ENCODE results near the gene PINK1. TPM values are rescaled to one million over a fixed set of nuclear protein-coding genes. Genes with fewer than 3 reads are reported as not detected.
A peak's percentile ranks its signal among the peaks of the same experiment; 100 is the strongest.

Gene PINK1
- polyA plus RNA-seq, 4 donors: 35.1 to 120 (median 60.6) TPM

DNA sequence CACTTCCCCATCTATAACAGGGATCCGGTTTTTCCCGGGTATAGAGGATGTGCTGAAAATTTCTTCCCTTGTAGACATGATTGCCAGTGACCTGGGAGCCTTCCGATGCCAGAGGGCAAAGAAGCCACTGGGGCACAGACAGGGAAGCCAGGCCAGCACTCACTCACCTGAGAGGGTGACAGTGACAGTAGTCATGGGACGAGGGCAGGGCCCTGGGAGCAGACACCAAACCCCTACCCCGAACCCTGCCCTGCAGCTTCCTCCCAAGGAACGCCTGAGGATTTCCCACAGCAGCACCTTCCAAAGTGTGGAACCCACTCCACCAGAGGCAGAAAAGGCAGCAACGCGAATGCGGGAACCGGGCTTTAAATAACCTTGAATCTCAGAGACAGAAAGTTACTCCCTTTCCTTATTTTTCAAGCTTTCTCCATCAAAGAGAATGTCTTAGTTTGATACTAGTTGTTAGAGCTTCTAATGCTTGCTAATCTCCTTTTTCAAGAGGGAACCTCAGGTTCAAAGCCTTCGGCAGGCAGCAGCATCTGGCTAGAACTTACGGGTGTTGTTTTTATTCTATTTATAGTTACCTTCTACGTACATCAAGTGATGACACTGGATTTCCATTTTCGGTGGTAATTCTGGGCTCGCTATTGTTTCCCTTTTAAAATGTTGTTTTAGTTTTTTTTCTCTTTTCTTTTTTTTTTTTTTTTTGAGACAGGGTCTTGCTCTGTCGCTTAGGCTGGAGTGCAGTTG is 25.1 kb downstream of the PINK1 start:
- H3K4me3 ChIP-seq (ENCODE audit: low read depth in 1 of 3, low read length in 3 of 3): no peak overlapping the region
- 85 to 91% (median 90%) methylated on average over 16 of the region's 16 CpGs for WGBS, 3 donors
- FAIRE-seq (no peak), DNase-seq (no peak)
- H3K9me3 ChIP-seq (ENCODE audit: control insufficient read depth in 2 of 2, insufficient read depth in 1 of 2, low read depth in 1 of 2, low read length in 1 of 2): no peaks in the 10 kb centered on the region
- no peak overlapping the region for H3K27ac ChIP-seq (ENCODE audit: low read depth in 1 of 3, low read length in 2 of 3)
- H3K36me3 ChIP-seq (ENCODE audit: control insufficient read depth in 3 of 3, insufficient read depth in 2 of 3, low read depth in 1 of 3, low read length in 3 of 3): peaks cover 17 to 52% (median 19%) of the 10 kb centered on the region in 3 donors
- peaks cover 0 to 17% (median 4%) of the 10 kb centered on the region in 3 donors for H3K4me1 ChIP-seq (ENCODE audit: control insufficient read depth in 3 of 3, insufficient read depth in 2 of 3, low read depth in 1 of 3, low read length in 2 of 3)
- H3K27me3 ChIP-seq (ENCODE audit: control insufficient read depth in 3 of 3, insufficient read depth in 3 of 3, low read length in 3 of 3): no peaks in the 10 kb centered on the region

DNA sequence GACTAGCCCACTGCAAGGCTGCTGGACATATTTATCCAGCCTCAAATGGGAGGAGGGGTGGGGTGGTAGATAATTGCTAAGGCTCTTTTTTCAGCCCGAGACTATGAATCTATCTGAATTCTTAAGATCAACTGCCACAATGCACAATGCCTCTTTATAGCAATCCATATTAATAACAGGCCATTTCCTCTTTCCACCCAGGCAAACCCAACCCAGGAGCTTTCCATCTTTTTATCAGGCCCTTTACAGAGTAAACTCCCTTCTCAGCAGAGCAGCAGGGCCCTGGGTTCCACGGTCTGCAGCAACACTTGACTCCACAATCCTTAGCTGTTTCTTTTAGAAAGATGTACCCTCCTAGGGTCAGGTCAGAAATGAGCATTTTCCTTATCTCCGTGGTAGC is 27.1 kb downstream of the PINK1 start:
- no peaks in the 10 kb centered on the region for H3K9me3 ChIP-seq (ENCODE audit: control insufficient read depth in 2 of 2, insufficient read depth in 1 of 2, low read depth in 1 of 2, low read length in 1 of 2)
- H3K27ac ChIP-seq (ENCODE audit: low read depth in 1 of 3, low read length in 2 of 3): peak overlapping the region in 1 of 3 donors; percentile 37
- peaks cover 4 to 33% (median 5%) of the 10 kb centered on the region in 3 donors for H3K36me3 ChIP-seq (ENCODE audit: control insufficient read depth in 3 of 3, insufficient read depth in 2 of 3, low read depth in 1 of 3, low read length in 3 of 3)
- H3K27me3 ChIP-seq (ENCODE audit: control insufficient read depth in 3 of 3, insufficient read depth in 3 of 3, low read length in 3 of 3): no peaks in the 10 kb centered on the region
- 3 to 13% (median 12%) methylated on average over 3 of the region's 3 CpGs for WGBS, 3 donors
- FAIRE-seq (no peak), DNase-seq (peak in 1 of 2 donors; percentile 6)
- peaks cover 0 to 17% (median 4%) of the 10 kb centered on the region in 3 donors for H3K4me1 ChIP-seq (ENCODE audit: control insufficient read depth in 3 of 3, insufficient read depth in 2 of 3, low read depth in 1 of 3, low read length in 2 of 3)
- peak overlapping the region; percentile 74 to 94 (median 89) for H3K4me3 ChIP-seq (ENCODE audit: low read depth in 1 of 3, low read length in 3 of 3)

- FAIRE-seq: no peak
- Histone ChIP-seq H3K27me3 (ENCODE audit: control insufficient read depth in 3 of 3, insufficient read depth in 3 of 3, low read length in 3 of 3) (no peaks in the 10 kb centered on the region), H3K27ac (ENCODE audit: low read depth in 1 of 3, low read length in 2 of 3) (peak overlapping the region in 2 of 3 donors; percentile 37 to 55), H3K36me3 (ENCODE audit: control insufficient read depth in 3 of 3, insufficient read depth in 2 of 3, low read depth in 1 of 3, low read length in 3 of 3) (peaks cover 2 to 28% (median 2%) of the 10 kb centered on the region in 3 donors), H3K4me1 (ENCODE audit: control insufficient read depth in 3 of 3, insufficient read depth in 2 of 3, low read depth in 1 of 3, low read length in 2 of 3) (peaks cover 0 to 17% (median 4%) of the 10 kb centered on the region in 3 donors), H3K4me3 (ENCODE audit: low read depth in 1 of 3, low read length in 3 of 3) (peak overlapping the region; percentile 74 to 94 (median 89)), H3K9me3 (ENCODE audit: control insufficient read depth in 2 of 2, insufficient read depth in 1 of 2, low read depth in 1 of 2, low read length in 1 of 2) (no peaks in the 10 kb centered on the region)
- peak in 1 of 2 donors; percentile 5 for DNase-seq
- WGBS, 3 donors: 0 to 1% (median 0%) methylated on average over 14 to 20 of the region's 20 CpGs
Measured at GRCh38 chr1:20660847-20661206, 27.6 kb downstream of the PINK1 start.

- Histone ChIP-seq H3K4me1 (ENCODE audit: control insufficient read depth in 3 of 3, insufficient read depth in 2 of 3, low read depth in 1 of 3, low read length in 2 of 3) (peaks cover 0 to 17% (median 4%) of the 10 kb centered on the region in 3 donors), H3K27me3 (ENCODE audit: control insufficient read depth in 3 of 3, insufficient read depth in 3 of 3, low read length in 3 of 3) (no peaks in the 10 kb centered on the region), H3K4me3 (ENCODE audit: low read depth in 1 of 3, low read length in 3 of 3) (peak within 1 kb of the TSS; percentile 74 to 94 (median 89)), H3K36me3 (ENCODE audit: control insufficient read depth in 3 of 3, insufficient read depth in 2 of 3, low read depth in 1 of 3, low read length in 3 of 3) (peaks cover 0 to 22% (median 2%) of the 10 kb centered on the region in 3 donors), H3K27ac (ENCODE audit: low read depth in 1 of 3, low read length in 2 of 3) (peak within 1 kb of the TSS; percentile 49 to 85 (median 76)), H3K9me3 (ENCODE audit: control insufficient read depth in 2 of 2, insufficient read depth in 1 of 2, low read depth in 1 of 2, low read length in 1 of 2) (no peaks in the 10 kb centered on the region)
- DNase-seq: peak; percentile 98 to 99
- 0 to 1% (median 1%) methylated on average over 57 to 58 of the region's 58 CpGs for WGBS, 3 donors
- FAIRE-seq: peak; percentile 85
Measured at GRCh38 chr1:20661207-20662109, 28.2 kb downstream of the PINK1 start, which contains the start of gene DDOST. Gene DDOST, minus strand, starts transcription at chr1:20661369. Its CDS starts 19 bp downstream, at chr1:20661350.

GRCh38 chr1:20662110-20662475 is 28.8 kb downstream of the PINK1 start:
- Histone ChIP-seq H3K4me1 (ENCODE audit: control insufficient read depth in 3 of 3, insufficient read depth in 2 of 3, low read depth in 1 of 3, low read length in 2 of 3) (peaks cover 0 to 17% (median 4%) of the 10 kb centered on the region in 3 donors), H3K27me3 (ENCODE audit: control insufficient read depth in 3 of 3, insufficient read depth in 3 of 3, low read length in 3 of 3) (no peaks in the 10 kb centered on the region), H3K27ac (ENCODE audit: low read depth in 1 of 3, low read length in 2 of 3) (peak overlapping the region; percentile 49 to 85 (median 76)), H3K4me3 (ENCODE audit: low read depth in 1 of 3, low read length in 3 of 3) (peak overlapping the region; percentile 74 to 94 (median 89)), H3K36me3 (ENCODE audit: control insufficient read depth in 3 of 3, insufficient read depth in 2 of 3, low read depth in 1 of 3, low read length in 3 of 3) (peaks cover 0 to 20% (median 2%) of the 10 kb centered on the region in 3 donors), H3K9me3 (ENCODE audit: control insufficient read depth in 2 of 2, insufficient read depth in 1 of 2, low read depth in 1 of 2, low read length in 1 of 2) (no peaks in the 10 kb centered on the region)
- FAIRE-seq: no peak
- no peak for DNase-seq
- WGBS, 3 donors: 46 to 62% (median 50%) methylated on average over 7 of the region's 7 CpGs

- WGBS, 3 donors: 88 to 100% (median 88%) methylated on average over 1 of the region's 1 CpG
- no peaks in the 10 kb centered on the region for H3K9me3 ChIP-seq (ENCODE audit: control insufficient read depth in 2 of 2, insufficient read depth in 1 of 2, low read depth in 1 of 2, low read length in 1 of 2)
- H3K36me3 ChIP-seq (ENCODE audit: control insufficient read depth in 3 of 3, insufficient read depth in 2 of 3, low read depth in 1 of 3, low read length in 3 of 3): peaks cover 0 to 8% (median under 1%) of the 10 kb centered on the region in 3 donors
- H3K4me1 ChIP-seq (ENCODE audit: control insufficient read depth in 3 of 3, insufficient read depth in 2 of 3, low read depth in 1 of 3, low read length in 2 of 3): peaks cover 0 to 17% (median 4%) of the 10 kb centered on the region in 3 donors
- H3K27me3 ChIP-seq (ENCODE audit: control insufficient read depth in 3 of 3, insufficient read depth in 3 of 3, low read length in 3 of 3): no peaks in the 10 kb centered on the region
- no peak overlapping the region for H3K27ac ChIP-seq (ENCODE audit: low read depth in 1 of 3, low read length in 2 of 3)
- no peak overlapping the region for H3K4me3 ChIP-seq (ENCODE audit: low read depth in 1 of 3, low read length in 3 of 3)
- DNase-seq (no peak), FAIRE-seq (no peak)
Measured at GRCh38 chr1:20663365-20663764, 30.1 kb downstream of the PINK1 start.

DNA sequence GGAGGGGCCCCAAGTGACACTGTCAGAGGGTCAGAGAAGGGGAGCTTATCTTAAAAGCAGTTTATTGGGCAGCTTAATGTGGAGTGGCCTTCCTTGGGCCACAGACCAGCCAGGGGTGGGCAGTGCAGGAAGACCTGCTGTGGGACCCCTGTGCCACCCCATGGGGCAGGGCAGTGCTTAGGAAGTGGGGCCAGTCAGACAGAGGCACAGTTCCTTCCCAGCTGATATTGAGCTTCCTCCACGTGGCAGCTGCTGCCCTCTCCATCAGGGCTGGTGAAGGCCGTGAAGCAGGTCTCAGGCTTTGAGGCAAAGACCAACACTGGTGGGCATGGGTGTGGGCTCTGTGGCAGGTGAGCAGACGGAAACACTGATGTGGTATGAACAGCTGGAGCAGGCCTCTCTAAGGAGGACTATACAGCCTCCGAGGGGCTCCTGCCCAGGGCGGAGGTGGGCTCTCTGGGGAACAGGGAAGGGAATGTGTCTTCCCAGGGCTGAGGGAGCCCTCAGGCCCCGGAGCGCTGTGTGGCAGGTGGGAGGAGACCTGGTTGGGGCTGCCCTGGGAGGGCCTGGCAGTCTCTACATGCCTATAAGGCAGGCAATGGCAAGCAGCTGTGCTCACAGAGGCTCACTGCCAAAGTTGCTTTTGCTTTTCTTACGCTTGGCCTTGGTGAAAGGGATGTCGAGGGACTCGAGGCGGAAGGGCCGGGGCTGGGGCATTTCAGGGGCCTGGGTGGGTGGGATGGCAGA is 30.9 kb downstream of the PINK1 start:
- Histone ChIP-seq H3K4me1 (ENCODE audit: control insufficient read depth in 3 of 3, insufficient read depth in 2 of 3, low read depth in 1 of 3, low read length in 2 of 3) (peaks cover 0 to 17% (median 4%) of the 10 kb centered on the region in 3 donors), H3K9me3 (ENCODE audit: control insufficient read depth in 2 of 2, insufficient read depth in 1 of 2, low read depth in 1 of 2, low read length in 1 of 2) (no peaks in the 10 kb centered on the region), H3K27me3 (ENCODE audit: control insufficient read depth in 3 of 3, insufficient read depth in 3 of 3, low read length in 3 of 3) (no peaks in the 10 kb centered on the region), H3K36me3 (ENCODE audit: control insufficient read depth in 3 of 3, insufficient read depth in 2 of 3, low read depth in 1 of 3, low read length in 3 of 3) (peaks cover 0 to 3% (median 0%) of the 10 kb centered on the region in 3 donors), H3K4me3 (ENCODE audit: low read depth in 1 of 3, low read length in 3 of 3) (no peak overlapping the region), H3K27ac (ENCODE audit: low read depth in 1 of 3, low read length in 2 of 3) (no peak overlapping the region)
- 78 to 88% (median 85%) methylated on average over 12 of the region's 12 CpGs for WGBS, 3 donors
- DNase-seq (no peak), FAIRE-seq (no peak)
